GM19463 (cell line): Measurements from ENCODE around the gene PPM1B.
"Not testable (repeated sequence)": the region's sequence is repeated elsewhere in the genome, so short reads cannot be mapped to it uniquely, and the experiment has no call there.

Experiments
- ATAC-seq: cut with Tn5 transposase; IDR thresholded peaks from one replicate; pipeline ENCODE4 v1.9.1; 2021; ENCODE audit warnings: mild to moderate bottlenecking, moderate library complexity; ENCODE audit not compliant: unreplicated experiment

The PPM1B gene

DNA sequence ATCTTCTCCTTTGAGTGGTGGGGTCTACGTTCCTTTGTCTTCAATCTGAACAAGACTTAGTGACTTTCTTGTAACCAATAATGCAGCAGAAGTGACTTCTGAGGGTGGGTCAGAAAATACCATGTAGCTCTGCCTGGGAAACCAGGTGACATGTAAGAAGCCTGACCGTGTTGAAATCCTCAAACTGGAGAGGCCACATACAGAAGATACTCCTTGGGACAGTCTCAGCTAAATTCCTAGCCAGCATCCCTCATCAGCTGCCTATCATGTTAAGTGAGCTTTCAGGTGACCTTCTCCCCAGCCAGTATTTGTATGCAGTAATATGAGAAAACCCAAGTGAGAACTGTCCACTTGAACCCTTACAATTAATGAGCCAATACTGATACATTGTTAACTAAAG is 27.0 kb downstream of the PPM1B start:
- no peak for ATAC-seq

DNA sequence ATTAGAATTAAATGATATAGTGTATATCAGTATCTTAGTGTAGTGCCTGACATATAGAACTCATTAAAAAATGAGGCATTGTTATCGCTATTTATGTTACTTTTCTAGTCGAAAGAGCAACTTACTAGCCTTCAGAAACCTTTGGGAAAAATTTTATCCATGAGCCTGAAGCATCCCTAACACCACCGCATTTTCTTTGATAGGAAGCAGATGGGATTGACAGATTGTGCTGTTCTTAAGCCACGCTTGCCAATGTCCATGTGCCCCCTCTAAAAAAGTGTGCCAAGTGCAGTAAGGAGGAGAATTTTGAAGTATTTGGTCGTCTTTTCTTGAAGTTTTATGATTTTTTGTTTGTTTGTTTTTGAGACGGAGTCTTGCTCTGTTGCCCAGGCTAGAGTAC is 29.1 kb downstream of the PPM1B start:
- no peak for ATAC-seq

DNA sequence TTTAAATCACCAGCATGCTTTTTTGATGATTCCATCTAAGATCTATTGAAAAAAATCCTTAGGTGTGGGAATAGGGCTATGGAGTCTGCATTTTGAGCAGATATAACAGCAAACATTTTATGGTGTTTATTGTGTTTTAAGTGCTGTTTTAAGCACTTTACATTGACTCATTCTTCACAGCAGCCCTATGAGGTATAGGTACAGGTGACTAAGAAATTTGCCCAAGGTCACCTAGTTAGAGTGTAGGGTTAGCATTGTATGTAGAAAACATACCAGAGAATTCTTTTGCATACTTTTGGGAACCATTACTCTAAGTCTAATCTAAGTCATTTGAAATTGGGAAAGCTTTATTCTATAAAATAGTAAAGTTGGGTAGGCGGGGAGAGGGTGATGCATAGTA is 31.3 kb downstream of the PPM1B start:
- ATAC-seq: no peak

DNA sequence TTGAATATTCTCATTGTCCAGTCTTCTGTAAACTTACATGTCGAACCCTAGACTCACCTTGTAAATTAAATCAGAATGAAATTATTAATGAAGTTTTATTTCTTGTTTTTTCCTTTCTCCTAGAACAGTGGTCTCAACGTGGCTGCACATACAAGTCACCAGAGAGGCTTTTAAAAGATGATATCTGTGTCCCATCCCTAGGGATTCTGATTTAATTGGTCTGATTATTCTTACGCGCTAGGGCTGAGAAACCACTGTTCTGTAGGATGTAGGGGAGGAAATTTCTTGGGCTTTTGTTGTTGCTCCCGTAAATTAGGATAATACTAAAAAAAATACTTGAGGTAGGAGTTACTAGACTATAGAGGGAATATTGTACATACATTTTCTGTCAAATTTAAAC is 32.1 kb downstream of the PPM1B start:
- ATAC-seq: no peak

DNA sequence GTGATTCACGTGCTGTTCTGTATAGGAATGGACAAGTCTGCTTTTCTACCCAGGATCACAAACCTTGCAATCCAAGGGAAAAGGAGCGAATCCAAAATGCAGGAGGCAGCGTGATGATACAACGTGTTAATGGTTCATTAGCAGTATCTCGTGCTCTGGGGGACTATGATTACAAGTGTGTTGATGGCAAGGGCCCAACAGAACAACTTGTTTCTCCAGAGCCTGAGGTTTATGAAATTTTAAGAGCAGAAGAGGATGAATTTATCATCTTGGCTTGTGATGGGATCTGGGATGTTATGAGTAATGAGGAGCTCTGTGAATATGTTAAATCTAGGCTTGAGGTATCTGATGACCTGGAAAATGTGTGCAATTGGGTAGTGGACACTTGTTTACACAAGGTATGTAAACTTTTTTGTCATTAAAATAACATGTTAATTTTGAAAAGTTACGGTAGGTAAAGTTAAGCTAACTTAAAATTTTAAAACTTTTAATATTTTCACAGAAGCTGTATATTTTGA is 33.0 kb downstream of the PPM1B start:
- no peak for ATAC-seq

DNA sequence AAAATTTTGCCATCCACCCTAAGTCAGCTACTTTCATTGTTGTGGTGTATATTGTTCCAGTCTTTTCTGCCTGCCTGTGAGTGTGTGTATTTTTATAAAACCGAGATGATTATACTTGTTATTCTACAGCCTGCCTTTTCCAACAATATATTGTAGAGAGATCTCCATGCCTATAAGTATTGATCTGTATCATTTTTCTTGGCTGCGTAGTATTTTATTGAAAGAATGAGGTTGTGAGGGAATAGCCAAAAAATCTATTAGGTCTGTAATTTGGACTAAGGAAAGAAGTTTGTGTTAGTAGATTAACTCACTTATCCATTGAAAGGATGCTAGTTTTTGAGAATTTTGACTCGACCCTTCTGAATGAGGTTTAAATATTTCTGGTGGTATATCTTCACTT is 34.9 kb downstream of the PPM1B start:
- no peak for ATAC-seq

DNA sequence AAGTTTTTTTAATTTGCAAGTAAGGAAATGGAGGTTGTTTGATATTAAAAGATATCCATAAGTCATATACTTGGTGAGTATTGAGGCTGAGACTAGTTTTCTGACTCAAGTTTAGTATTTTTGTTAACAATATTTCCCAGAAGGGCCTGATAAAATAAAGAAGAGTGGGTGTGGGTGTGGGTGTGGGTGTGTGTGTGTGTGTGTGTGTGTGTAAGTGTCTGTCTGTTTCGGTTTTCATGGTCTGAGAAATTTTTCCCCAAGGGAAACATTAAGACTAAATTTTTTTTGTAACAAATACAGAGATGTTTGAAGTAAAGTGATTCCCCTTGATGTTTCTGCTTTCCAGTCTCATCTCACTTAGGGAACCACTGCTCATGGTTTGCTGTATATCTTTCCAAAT is 36.5 kb downstream of the PPM1B start:
- no peak for ATAC-seq

DNA sequence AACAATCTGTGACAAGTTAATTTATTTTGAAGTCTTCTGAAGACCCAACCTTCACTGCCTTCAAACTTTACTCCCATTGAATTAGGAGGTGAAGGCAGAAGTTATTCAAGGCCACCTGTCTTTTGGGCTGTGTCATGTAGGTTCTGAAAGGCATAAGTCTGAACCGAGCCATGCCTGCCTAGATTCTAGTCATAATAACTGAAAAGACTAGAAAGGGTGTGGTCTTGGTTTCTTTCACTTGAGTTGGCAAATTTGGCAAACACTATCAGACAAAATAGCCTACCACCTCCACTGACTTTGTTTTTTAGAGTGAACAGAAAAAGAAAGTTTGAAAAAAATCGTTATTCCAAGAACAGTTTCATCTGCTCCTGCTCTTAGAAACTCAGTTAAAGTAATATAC is 38.4 kb downstream of the PPM1B start:
- ATAC-seq: no peak

DNA sequence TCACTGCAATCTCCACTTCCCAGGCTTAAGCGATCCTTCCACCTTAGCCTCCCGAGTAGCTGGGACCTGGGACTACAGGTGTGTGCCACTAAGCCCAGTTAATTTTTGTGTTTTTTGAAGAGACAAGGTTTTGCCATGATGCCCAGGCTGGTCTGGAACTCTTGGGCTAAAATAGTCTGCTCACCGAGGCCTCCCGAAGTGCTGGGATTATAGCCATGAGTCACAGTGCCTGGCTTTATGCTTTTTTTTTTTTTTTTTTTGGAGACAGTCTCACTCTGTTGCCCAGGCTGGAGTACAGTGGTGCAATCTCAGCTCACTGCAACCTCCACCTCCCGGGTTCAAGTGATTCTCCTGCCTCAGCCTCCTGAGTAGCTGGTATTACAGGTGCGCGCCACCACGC is 39.0 kb downstream of the PPM1B start:
- ATAC-seq: not testable (repeated sequence)

DNA sequence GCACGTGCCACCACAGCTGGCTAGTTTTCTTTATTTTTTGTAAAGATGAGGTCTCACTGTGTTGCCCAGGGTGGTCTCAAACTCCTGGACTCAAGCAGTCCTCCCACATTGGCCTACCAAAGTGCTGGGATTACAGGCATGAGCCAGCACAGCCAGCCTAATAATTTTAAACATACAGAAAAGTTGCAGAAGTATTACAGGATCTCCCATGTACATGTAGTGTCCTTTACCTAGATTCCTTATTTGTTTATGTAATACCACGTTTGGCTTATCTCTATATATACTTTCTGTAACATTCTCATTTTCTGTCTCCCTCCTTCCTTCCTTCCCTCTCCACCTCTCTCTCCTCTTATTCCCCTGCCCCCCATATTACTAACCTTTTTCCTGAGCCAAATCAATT is 41.7 kb downstream of the PPM1B start:
- ATAC-seq: no peak

DNA sequence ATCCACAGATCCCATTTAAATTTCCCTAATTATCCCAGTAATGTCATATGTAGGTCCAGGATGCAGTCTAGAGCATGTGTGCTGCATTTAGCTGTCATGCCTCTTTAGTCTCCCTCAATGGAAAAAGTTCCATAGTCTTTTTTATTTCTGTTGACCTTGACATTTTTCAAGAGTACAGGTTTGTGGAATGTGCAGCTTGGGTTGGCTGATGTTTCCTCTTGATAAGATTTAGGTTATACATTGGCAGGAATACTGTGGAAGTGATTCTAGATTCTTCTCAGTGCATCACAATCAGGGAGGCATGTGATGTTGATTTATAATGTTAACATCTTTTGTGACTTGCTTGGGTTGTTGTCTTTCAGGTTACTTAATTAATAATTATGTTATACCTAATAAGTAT is 42.5 kb downstream of the PPM1B start:
- ATAC-seq: no peak

DNA sequence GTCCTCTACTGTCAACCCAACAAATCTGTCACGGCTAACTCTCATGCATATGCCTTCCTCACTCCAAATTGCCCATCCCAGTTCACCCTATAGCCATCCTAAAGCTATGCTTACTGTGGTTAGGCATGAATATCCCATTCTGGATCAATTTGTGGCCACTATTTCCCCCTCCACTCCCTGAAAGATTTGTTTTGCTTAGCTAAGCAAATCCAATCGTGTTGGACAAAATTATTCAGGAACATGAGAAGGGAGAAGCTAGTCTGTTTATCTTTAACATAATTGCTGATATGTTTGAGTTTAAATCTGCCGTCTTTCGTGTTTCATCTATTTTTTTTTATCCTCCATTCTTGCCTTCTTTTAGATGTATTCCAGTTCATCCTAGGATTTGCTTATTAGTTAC is 43.6 kb downstream of the PPM1B start:
- ATAC-seq: no peak

DNA sequence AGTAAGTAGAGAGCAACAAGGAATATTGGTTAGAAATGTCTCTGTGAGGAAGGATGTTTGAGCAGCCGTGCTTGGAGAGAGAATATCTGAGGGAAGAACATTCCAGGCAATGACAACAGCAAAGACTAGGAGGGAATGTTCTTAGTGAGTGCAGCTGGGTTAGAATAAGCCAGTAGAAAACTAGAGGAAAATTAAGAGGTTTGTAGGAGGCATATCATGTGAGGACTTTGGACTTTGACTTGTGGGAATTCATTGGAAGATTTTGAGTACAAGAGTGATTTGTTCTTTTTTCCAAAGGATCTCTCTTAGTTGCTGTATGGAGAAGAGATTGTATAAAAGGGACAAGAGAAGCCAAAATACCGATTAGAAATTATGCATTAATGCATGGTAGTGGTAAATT is 47.2 kb downstream of the PPM1B start:
- ATAC-seq: no peak

DNA sequence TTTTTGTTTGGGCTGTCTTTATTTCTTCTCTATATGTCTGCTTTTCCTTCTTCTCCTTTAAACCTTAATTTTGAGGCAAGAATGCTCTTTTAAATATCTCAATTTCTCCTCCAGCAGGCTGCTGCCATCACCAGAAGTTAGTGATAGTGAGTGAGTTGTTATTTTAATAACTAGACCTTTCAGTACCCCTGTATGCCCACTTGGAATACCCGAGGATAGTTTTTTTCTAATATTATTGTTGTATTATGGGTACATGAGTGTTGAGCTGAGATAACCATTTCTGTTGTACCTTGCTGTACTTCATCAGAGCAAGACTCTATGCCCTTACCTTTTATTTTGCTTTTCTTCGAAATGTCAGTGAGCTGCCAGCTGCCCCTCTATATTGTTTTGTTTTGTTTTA is 50.1 kb downstream of the PPM1B start:
- ATAC-seq: no peak

DNA sequence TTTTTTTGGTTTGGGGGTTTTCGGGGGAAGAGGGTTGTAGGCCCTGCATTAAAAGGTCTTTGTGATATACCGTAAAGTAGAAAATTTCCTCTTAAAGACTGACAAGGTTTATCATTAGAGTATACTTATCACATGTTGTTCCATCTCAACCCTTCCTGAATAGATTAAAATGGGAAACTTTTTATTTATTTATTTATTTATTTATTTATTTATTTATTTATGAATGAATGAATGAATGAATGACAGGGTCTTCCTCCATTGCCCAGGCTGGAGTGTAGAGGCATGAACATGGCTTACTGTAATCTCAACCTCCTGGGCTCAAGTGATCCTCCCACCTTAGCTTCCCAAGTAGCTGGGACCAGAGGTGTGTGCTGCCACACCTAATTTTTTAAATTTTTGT is 58.1 kb downstream of the PPM1B start:
- ATAC-seq: no peak

DNA sequence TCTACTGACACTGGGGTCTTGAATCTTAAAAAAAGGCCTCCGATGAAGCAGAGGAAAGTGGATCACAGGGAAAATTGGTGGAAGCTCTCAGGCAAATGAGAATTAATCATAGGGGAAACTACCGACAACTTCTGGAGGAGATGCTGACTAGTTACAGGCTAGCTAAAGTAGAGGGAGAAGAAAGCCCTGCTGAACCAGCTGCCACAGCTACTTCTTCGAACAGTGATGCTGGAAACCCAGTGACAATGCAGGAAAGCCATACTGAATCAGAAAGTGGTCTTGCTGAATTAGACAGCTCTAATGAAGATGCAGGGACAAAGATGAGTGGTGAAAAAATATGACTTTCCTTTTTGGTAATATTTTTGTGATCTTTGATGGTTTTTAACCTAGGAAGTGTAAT is 61.7 kb downstream of the PPM1B start:
- ATAC-seq: no peak

DNA sequence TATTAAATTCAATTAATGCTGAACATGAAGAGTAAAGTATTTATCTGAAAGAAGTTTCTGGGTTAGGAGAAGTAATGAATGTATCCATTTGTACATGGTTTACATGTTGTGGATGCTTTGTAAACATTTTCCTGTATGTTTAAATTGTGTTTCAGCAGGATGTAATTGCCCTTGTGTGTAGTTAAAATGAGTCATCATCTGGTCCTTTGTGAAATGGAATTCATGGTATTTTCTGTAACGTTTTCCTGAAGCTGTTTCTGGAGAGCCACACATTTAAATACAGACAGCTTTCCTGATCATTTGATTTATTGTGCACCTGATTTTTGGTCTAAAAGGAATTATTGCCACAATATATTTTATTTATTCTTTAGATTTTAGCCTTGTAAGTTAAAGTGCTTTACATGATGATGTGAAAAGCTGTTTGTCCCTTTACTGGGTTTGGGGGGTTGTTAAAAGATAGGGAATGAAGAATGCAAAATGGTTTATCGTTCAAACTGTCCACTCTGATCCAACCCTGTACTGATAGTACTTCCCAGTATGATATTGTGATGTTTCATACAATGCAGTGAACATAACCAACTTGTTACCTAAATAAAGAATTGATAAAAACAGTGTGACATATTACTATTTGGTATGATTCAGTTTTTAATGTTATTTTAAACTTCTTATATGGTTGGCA is 64.9 kb downstream of the PPM1B start:
- ATAC-seq: no peak

DNA sequence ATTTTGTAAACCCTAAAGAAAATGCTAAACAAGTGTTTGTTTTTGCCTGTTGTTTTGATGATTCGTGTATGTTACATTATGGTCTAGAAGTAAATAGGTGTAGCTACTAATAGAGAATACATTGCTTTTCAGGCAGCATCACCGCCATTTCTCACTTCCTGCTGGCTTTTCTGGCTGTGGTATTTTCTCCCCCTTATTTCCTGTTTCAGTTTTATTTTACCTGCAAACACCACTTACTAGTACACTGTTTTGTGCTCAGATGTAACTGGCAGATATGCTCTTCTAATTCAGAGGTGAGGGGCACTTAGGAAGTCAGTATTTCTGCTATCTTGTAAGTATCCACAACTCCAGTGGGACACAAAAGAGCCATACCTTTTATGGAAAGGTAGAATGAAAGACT is 68.5 kb downstream of the PPM1B start:
- ATAC-seq: no peak

DNA sequence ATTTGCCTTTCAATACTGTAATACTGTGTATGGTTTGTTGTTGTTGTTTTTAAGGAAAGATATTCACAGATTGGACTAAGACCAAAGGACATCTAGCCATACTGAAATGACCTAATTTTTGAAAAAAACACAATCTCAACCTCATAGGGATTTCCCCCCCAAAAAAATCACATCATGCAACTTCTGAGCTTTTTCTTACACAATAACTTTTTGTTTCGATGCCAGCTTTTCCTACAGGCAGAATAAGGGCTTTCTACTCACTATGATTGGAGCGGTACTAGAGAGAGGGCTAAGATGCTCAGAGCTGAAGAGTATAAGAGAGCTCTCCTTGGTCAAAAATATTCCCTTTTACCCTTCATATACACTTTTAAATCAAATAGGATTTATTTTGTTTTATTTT is 74.2 kb downstream of the PPM1B start:
- ATAC-seq: no peak

DNA sequence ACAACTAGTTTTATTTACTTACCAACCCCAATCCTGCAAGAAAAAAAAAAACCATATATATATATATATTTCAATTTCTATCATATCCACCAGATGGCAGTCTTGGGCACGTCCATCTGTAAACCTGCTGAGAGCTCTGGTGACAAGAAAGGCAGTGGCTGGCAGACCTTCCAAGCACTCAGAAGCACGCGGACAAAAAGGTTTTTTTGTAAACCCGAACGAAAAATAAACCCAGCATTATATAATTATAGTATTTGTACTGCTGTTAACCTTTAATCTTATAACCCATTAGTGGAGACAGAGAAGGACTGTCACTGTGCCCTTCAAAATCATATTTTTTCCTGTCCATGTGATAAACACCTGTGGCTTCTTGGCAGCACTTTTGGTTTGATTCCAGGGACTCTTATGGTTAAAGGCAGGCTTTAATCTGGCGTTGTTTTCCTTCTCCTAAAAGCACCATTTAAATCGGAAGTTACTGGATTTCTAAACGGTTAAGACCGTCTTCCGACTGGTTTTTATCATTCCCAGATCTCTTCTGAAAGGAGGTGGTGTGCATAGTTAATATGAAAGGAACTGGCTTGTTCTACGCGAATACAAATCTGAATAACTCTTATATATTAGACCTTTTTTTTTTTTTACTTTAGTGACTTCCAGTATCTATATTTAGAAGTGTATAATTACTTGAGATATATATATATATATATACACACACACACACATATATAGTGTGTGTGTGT is 75.6 kb downstream of the PPM1B start:
- no peak for ATAC-seq

DNA sequence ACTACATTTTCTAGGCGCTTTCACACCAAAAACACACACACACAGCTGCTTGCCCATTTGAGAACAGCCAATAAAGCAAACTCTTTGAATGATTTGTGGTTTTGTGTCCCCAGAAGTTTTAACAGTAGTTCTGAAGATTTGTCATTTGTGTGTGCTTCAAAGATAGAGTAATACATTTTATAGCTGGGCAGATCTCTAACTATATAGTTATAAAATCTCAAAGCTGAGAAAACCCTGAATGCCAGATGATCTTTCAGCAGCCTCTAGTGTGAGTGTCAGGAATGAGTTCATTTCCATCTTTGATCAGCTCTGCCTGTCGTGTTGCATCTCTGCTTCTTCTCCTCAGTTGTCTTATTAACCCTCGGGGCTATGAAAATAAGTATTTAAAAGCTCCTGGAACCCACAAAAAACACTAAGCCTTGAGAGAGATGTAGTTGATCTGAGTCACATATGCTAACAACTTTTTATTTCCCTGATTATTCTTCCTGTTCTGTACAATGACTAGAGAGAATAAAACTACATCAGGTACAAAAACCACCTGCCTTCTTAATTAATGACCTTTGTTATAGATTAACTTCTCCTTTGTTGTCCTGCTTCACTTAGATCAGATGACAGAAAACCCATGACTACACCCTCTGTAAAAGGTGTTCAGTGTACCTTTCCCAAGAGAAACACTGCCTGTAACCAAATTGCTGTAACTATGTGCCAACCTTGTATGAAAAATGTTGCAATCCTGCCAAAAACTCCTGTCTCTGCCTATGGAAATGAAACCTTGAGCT is 76.6 kb downstream of the PPM1B start:
- no peak for ATAC-seq

DNA sequence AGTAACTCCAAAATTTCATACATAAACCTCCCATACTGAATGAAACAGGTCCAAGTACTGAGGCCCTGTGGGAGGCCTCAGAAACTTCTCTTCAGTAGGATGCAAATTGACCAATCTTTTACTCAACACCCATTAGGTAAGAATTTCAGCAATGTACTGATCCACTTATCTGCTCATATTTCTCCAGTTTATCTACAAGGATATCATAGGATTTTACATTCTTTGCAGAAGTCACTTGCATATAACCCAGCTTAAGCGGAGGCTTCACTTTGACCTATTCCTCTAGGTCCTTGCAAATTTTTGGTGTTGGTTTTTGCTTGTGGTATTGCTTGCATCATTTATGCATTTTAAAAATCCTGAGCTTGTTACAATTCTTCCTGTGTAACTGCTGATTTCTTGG is 77.8 kb downstream of the PPM1B start:
- no peak for ATAC-seq
